ENCODE results near the gene MNX1.

Gene MNX1

DNA sequence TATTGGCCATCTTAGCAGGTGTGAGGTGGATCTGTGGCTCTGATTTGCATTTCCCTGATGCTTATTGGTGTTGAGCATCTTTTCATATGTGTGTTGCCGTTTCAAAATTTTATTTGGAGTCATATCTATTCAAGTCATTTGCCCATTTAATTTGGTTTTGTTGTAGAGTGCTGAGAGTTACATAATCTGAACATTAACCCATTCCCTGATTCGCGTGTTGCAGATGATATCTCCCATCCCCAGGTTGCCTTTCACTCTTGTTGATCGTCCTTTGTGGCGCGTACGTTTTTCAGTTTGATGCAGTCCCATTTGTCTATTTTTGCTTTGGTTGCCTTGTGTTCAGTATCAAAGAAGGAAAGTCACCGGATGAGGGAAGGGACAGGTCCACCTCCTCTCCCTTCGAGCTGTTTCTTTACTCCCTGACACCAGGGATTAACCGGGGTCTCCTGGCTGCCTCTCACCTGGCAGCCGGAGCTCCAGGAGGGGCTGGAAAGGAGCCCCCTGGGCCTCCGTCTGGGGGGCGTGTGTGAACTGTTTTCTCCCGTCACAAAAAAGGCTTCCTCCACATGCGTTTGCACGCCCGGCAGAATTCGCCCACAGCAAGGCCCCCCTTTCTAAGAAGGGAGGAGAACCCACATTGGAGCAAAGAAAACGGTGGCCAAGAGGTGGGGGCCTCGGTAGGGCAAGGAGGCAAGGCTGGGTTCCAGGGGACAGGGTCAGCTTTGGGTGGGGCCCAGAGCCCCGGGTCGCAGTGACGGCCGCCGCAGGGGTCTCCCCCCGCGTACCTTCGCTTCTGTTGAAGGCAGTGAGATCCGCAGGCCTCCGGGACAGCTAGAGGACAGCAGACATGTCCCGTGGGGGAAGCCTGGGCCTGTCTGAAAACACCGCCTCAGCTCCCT is 8.3 kb downstream of the MNX1 start:
- DNase-seq: no peak

DNA sequence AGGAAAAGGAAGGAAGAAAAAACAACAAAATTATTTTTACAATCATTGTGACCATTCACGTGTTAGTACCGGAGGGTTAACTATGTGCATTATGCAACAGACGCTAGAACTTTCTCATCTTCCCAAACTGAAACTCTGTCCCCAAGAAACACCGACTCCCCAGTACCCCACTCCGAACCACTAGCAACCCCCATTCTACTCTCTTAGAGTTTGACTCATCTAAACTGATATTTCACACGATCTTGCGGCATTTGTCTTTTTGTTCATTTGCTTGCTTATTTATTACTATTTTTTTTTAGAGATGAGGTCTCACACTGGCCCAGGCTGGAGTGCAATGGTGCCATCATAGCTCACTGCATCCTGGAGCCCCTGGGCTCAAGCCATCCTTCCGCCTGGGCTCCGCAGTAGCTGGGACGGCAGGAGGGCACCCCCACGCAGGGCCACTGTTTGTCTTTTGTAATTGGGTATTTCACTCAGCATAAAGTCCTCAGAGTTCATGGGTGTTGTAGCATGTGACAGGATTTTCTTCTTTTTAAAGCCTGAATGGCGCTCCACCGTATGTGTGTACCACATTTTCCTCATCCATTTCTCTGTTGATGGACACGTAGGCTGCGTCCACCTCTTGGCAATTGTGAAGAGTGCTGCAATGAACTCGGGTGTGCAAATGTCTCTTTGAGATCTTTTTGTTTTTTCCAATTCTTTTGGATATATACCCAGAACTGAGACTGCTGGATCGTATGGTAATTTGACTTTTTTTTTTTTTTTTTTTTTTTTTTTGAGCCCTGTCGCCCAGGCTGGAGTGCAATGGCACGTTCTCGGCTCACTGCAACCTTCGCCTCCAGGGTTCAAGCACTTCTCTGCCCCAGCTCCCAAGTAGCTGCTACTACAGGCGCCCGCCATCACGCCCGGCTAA is 9.5 kb downstream of the MNX1 start:
- DNase-seq: no peak

DNA sequence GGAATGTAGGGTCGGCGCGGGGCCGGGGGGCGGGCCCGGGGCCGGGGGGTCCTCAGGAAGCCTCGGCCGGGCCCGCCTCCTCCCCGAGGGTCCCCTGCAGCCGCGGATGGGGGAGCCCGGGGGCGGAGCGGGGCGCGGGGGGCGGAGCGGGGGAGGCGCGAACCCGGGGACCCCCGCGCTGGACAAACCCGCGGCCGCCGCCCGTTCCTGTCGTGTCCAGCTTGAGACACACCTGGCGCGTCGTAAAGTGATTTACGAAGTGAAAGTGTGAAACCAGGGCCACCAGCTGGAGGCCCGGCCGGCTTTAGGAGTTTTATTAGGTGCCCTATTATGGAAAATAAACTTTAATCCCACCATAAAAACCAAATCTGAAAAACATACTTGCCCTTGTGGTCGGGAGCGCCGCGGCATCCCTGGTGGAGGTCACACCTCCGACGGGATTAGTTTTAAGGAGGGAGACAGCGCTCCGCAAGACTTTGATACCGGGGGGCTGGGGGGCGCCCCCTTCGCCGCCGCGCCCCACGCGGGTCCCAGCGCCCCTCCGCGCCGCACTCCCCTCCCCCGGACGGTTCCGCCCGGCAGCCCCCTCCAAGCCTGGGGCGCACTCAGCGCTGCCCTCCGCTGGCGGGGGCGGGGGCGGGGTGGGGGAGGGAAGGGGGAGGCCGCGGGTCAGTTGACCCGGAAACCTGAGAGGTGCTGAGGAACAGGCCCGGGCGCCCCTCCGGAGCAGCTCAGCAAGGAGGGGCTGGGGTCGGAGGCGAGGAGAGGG is 10.3 kb downstream of the MNX1 start:
- no peak for DNase-seq

DNA sequence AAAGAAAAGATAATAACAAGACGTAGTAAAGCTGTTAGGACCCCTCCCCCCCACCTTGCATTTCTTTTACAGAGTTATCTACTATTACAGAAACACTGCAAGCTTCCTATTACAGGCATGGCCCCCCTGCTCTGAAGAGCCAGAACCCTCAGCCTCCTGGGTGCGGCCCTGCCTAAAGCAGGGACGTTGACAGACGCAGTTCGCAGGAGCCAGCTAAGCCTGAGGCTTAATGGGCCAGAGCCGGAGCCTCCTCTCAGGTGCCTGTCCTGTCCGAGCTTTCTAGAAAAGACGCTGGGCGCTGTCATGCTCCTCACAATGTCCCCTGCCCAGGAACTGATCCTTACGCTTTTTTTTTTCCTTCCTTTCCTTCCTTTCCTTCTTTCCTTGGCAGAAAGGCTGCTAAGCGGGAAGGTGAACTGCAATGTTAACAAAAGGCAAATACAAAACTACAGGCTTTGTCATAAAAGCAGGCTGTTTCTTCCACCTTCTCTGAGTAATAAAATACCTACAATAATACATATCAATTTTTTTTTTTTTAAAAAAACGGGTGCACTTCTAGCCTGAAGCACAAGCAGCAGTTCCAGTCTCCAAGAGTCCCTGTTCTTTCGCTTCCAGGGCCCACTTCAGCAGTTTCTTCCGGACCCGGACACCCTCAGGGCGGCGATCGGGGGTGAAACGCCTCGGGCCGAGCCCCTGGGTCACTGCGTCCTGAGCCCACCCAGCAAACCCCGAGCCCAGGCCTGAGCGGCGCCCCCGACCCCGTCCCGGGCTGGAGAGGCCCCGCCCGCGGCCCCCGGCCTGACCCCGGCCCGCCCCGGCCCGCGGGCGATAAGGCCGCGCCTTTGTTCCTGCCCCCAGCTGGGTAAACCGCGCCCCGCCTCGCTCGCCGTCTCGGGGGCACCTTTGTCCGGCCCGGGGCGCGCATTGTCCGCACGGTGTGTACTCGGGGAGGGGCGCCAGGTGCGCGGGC is 11.2 kb downstream of the MNX1 start:
- DNase-seq: no peak

DNA sequence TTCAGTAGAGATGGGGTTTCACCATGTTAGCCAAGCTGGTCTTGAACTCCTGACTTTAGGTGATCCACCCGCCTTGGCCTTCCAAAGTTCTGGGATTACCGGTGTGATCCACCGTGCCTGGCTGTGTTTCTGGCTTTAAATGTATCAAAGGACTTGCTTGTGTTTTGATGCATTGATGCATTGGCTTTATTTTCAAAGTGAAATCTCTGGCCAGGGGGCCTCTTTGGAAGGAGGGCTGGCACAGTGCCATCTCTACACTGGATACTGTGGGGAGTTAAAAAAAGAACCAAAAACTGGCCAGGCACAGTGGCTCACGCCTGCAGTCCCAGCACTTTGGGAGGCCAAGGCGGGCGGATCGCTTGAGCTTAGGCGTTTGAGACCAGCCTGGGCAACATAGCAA is 16.0 kb downstream of the MNX1 start:
- no peak for DNase-seq

DNA sequence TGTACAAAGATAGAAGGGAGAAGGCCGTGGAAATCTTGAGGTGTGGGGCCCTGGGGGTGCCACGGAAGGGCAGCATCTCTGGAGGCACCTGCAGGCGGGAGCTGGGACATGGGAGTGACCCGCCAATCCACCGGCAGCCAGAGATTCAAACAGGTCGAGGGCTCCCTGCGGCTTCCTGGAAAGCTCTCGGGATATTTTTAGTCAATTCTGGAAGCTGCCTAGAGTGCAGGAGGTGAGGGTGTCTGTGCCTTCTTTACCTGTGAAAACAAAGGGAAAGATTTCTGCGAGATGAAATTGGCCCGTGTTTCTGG is 16.6 kb downstream of the MNX1 start:
- DNase-seq: no peak

DNA sequence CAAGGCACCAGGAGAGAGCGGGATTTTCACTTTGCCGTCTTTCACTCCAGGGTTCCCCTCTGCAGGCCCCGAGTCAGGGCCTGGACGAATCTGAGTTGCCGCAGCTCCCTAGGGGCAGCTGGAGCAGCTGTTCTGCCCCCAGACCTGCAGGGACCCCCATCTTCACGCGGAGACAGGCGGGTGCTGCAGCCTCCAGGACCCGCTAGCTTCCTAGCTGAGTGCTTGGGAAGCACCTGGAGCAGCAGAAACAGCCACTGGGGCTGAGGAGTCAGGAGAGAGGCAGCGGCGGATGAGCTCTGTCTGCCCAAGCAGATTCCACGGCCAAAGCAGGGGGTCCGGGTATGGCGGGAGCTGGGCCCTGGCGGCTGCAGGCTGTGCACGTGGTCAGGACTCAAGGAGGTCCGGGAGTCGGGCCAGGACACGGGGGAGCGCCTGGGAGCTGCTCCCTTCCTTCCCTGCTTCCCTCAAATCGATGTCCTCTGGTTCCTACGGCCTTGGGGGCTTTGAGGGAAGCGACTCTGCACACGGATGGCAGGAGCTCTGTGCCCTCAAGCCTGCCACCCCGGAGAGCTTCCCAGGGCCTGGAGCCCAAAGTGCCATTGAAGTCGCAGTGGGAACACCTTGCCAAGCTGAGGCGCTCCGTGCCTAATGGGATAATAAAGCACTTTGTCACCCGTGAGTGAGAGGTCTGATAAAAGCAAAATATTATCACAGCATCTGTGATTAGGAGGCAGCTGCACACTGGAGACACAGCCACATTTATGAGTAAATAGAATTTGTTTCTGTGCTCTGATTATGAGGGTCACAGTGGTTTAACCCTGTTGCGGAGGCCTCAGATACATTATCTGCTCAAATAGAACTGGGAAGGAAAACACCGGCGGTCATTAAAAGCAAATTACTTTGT is 17.2 kb downstream of the MNX1 start:
- DNase-seq: no peak

DNA sequence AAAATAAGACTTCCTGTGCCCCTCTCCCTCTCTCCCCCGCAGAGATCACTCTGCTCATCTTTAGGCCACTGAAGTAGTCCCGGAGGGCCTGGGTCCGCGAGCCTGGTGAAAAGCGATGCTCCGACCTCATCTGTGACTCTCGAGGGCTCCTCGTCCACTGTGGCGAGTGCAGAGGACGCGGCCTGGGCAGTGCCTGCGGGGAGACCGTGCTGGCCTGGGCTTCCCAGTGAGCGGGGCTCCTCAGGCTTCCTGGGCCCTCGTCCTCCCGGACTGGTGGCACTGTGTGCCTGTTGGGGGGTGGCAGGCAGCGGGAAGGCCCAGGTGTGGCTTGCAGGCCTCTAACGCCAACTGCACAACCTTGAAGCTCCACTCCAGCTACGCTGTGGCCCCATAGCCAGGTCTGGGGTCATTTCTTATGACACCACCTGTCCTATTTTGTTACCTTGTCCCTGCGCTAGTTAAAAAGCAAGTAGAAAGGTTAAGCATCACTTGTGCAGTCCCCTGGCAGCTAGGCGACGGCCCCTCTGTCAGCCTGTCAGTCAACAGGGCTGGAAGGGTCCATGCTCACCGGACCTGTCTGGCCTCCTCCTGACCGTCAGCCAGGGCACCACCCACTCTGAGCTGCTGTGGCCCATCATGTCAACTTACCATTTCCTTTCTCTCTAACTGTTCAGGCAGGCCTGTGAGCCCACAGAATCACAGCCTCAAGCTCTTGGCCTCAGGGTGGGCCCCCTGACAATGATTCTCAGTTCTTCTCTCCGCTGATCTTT is 20.5 kb downstream of the MNX1 start:
- no peak for DNase-seq

DNA sequence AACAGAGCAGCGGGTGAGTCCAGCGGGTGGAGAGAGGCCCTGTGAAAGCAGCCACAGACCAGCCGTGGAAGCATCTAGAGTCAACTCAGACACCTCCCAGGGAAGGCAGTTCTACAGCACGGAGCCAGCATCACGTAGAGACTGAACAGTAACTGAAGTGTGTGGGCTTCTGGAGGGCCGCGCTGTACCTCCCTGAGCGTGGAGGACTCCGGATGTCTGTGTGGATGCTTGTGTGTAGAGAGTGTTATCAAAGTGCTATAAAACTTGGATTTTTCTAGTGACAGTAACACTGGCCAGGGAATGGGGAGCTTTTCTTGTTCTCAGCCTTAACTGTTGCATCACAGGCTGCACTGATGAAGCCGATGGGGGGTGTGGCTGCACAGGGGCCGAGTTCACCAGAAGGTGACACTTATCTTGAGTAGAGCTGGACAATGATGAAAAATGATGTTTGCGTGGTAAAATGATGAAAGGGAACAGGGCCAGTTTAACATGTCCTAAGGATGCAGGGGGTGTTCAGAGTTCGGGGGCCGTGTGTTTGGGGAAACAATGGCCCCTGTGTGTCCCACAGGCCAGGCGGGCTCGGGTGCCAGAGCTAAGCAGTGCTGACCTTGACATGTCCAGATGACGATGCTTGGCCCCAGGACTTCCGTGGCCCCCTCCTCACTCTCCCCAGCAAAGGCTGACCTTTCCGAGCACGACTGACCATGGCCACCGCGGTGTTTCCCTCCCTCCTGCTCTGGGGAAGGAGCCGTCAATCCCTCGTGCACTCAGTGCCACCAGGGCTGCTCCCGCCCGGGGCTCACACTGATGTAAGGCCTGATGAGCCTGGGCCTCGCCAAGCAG is 21.9 kb downstream of the MNX1 start:
- no peak for DNase-seq

DNA sequence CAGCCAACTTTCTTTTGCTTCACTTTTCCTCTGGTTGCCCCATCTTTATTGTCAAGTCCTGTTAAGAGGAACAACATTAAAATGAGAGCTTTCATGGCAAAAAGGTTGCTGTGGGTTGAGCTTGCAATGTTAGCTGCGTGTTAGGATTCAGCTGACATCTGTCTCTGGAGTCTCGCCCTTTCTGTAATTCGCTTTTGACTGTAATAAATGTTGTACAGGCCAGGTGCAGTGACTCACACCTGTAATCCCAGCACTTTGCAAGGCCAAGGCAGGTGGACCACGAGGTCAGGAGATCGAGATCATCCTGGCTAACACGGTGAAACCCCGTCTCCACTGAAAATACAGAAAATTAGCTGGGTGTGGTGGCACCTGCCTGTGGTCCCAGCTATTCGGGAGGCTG is 24.1 kb downstream of the MNX1 start:
- DNase-seq: no peak

DNA sequence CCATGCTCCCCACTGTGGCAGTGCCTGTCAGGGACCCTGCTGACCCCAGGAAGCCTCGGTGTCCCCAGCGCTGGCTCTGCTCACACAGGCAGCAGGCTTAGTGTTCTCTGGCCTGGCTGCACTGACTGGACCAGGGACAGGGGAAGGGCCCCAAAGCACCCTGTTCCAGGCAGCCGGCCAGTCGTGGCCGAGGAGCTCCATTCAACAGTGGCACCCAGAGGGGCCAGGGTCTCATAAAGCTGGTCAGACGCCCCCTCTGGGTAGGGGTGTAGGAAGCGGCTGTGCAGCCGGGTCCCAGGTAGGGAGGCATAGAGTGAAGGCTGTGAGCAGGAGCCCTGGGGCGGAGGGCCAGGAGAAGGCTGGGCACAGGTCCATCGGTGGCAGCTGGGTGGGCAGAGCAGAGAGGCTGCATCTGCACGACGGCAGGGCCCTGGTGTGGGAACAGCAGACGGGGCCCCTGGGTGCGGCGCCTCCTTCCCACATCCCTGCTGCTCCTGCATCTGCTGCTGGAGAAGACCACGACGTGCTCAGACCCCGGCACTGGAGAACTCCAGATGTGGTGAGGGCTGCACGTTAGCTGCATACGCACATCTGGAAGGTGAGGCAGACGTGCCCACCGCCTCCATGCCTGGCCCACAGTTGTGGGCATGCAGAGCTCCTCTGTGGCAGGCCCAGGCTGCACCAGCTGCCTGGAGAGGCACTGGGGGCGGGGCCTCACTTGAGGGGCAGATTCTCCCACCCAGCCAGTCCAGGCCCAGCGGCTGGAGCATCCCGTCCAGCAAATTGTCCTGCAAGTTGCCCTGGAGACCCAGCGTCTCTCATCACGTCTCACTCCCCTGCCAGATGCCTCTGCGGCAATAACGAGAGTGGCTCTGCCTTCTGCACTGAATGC is 25.1 kb downstream of the MNX1 start:
- no peak for DNase-seq

DNA sequence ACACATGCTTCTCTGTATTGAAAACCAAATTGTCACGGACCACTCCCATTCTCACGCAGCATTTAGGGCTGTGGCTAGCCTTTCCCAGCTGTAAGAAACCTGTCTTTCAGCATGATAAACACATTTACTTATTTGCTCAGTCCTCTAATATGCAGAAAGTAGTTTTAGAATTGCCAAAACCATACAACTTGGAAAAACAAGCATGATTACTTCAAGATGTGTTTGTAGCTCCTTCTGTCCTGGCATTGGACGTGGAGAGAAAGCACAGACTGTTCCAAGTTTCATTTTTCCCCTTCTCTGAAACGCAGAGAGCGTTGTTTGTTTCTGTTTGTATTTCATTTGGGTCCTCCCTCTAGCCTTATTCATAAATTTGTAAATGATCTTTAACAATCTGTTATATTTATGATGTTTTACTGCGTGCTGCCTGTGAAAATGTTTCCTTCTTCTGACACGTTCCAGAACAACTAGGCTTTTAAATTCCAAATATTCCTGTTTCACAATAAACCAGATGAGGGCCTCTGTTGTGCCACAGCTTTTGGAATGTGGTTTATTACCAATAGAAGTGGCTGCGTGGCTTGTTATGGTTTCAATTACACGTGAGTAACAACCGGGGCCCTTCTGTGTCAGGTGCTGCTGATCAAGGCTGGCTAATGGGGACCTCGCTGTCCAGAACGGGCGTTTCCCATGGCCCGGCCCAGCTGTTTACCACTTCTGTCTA is 26.1 kb downstream of the MNX1 start:
- no peak for DNase-seq

DNA sequence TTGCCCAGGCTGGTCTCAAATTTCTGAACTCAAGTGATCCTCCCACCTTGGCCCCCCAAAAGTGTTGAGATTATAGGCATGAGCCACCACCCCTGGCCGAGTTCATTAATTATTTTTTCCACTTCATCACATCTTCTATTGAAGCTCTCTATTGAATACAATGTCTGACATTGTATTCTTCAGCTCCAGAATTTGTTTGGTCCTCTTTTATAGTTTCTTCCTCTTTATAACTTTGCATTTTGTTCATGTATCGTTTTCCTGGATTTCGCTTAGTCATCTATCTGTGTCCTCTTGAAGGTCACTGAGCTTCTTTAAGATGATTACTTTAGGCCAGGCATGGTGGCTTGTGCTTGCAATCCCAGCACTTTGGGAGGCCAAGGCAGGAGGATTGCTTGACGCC is 30.8 kb downstream of the MNX1 start:
- no peak for DNase-seq

DNA sequence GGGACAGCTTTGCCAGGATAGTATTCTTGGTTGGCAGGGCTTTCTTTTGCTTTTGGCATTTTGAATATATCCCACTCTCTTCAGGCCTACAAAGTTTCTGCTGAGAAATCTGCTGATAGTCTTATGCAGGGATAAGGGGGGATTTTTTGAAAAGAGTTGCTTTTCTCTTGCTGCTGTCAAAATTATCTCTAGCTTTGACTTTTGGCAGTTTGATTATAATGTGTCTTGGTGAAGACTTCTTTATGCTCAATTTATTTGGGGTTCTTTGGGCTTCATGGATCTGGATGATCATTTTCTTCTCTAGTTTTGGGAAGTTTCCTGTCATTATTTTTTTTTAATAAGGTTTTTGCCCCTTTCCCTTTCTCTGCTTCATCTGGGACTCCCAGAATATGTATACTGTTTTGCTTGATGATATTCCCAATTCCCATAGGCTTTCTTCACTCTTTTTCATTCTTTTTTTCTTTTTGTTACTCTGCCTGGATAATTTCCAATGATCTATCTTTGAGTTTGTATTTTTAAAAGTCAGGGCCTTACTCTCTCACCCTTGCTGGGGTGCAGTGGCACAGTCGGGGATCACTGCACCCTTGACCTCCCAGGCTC is 31.4 kb downstream of the MNX1 start:
- DNase-seq: no peak

DNA sequence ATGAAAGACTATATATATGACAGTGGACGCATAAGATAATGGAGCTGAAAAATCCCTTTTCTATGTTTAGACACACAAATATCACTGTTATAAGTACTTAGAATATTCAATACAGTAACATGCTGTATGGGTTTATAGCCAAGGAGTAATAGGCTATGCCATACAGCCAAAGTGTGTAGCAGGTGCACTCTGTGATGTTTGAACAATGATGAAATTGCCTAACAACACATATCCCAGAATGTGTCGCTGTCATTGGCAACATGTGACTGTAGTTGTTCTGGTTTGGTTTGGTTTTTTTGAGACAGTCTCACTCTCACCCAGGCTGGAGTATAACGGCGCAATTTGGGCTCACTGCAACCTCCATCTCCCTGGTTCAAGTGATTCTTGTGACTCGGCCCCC is 34.8 kb downstream of the MNX1 start:
- DNase-seq: no peak

DNA sequence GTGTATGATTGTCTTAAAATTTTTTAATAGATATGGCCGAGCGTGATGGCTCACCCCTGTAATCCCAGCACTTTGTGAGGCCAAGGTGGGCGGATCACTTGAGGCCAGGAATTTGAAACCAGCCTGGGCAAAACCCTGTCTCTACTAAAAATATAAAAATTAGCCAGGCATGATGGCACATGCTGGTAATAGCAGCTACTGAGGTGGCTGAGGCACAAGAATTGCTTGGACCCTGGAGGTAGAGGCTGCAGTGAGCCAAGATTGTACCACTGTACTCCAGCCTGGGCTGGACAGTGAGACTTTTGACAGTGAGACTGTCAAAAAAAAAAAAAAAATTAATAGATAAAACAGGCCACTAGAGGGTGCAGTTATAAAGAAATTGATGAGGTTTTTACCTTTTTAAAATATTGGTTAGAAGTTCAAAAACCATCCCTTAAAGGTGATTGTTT is 40.5 kb downstream of the MNX1 start:
- DNase-seq: no peak

DNA sequence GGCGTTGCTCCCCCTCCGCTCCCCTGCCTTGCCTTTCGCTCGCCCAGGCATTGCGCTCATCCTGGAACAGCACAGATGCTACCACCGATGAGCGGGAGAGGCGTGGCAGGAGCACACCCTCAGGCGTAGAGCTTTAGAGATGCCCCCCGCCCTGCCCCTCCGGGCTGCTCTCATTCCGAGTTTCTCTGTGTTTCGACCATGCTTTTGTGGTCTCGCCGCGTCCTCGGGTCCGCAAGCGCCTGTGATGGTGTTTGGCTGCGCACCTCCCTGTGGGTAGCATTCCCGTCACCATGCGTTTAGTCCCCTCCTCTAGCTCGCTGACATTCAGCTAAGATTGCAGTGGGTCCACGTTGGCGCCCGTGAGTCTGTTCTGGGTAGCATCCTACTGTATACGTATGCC is 42.3 kb downstream of the MNX1 start:
- no peak for DNase-seq
